Measurements from ENCODE around the gene WDFY2. TPM values are rescaled to one million over a fixed set of nuclear protein-coding genes. Genes with fewer than 3 reads are reported as not detected.

Gene WDFY2
- total and polyA plus RNA-seq, 8 donors = 11.4 to 25.2 (median 17.2) TPM

DNA sequence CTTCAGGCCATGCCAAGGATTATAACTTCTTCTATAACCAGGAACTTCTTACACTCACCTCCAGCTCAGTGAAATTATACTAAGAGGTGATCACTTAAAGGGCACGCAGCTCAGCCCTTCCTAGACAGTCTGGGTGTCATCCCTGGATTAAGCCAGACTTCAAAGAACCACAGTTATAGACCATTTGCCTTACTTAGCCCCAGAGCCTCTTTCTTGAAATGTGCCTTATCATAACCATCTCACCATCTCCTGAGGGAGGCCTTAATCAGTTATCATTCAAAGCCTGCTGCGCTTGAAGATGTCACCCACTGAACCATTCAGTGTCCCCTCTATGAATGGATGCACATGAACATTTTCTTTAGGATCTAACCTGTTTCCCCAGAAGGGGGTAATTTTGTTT, 229.8 kb downstream of the WDFY2 start:
- Histone ChIP-seq H3K9me3 (no peaks in the 10 kb centered on the region), H3K27ac (no peak overlapping the region), H3K36me3 (no peaks in the 10 kb centered on the region), H3K4me1 (peaks cover 4 to 10% (median 7%) of the 10 kb centered on the region in 3 donors), H3K4me3 (no peak overlapping the region), H3K27me3 (no peaks in the 10 kb centered on the region)
- TF ChIP-seq, protein P1, sequence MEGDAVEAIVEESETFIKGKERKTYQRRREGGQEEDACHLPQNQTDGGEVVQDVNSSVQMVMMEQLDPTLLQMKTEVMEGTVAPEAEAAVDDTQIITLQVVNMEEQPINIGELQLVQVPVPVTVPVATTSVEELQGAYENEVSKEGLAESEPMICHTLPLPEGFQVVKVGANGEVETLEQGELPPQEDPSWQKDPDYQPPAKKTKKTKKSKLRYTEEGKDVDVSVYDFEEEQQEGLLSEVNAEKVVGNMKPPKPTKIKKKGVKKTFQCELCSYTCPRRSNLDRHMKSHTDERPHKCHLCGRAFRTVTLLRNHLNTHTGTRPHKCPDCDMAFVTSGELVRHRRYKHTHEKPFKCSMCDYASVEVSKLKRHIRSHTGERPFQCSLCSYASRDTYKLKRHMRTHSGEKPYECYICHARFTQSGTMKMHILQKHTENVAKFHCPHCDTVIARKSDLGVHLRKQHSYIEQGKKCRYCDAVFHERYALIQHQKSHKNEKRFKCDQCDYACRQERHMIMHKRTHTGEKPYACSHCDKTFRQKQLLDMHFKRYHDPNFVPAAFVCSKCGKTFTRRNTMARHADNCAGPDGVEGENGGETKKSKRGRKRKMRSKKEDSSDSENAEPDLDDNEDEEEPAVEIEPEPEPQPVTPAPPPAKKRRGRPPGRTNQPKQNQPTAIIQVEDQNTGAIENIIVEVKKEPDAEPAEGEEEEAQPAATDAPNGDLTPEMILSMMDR (IDR thresholded peaks at IDR 0.05) = no peak
- intact Hi-C loops (cut with DNase I) = no loop called here
- WGBS, 2 donors = 95 to 97% methylated on average over 2 of the region's 2 CpGs
- ATAC-seq = no peak
- DNase-seq = no peak
- FAIRE-seq = no peak

DNA sequence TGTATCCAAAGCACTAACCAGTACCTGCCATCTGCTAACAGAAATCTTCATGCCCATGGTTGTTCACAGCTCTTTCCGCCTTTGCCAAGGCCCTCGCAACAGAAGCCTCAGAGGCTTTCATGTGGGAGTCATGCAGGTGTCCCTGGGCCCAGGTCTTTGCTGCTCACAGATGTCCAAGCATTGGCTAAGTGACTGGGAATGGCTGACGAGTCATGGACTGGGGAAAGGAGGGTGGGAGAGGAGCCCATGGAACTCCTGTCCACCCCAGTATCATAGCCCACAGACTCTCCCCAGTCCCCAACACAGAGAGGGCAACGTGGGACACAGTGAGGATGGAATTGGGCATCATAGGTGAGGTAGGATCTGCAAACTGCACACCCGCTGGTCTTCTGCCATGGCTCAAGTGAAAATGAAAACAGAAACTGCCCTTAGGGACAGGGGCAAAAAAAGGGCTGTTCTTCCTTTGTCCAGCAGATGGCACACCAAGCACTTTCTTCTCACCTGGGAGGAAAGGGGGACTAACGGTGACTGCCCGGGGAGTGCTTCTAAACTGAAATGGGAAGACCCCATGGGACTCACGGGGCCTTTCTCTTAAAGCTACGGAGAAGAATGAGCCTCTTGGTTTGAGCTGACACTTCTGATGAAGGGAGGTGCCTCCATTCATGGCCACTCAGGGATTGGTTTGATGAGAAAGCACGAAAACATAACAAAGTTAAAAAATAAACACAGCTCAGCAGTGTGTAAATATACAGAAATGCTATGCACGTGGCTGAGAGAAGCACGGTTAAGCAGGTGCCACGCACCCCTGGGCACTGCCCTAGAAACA, 230.8 kb downstream of the WDFY2 start:
- no peaks in the 10 kb centered on the region for H3K36me3 ChIP-seq
- DNase-seq = peak in 5 of 6 donors; percentile 60 to 79 (median 68)
- intact Hi-C loops (cut with DNase I) = no loop called here
- H3K9me3 ChIP-seq = no peaks in the 10 kb centered on the region
- peak; percentile 87 to 96 (median 93) for ATAC-seq
- peak overlapping the region in 3 of 4 donors; percentile 17 to 81 (median 68) for H3K27ac ChIP-seq
- no peaks in the 10 kb centered on the region for H3K27me3 ChIP-seq
- WGBS, 2 donors = 9 to 16% methylated on average over 13 of the region's 13 CpGs
- peak overlapping the region in 2 of 4 donors; percentile 13 to 39 for H3K4me3 ChIP-seq
- TF ChIP-seq, protein P1 (IDR thresholded peaks at IDR 0.05) = peak; percentile 60 to 71 (median 62)
- peaks cover 4 to 10% (median 7%) of the 10 kb centered on the region in 3 donors for H3K4me1 ChIP-seq
- FAIRE-seq = peak; percentile 61

DNA sequence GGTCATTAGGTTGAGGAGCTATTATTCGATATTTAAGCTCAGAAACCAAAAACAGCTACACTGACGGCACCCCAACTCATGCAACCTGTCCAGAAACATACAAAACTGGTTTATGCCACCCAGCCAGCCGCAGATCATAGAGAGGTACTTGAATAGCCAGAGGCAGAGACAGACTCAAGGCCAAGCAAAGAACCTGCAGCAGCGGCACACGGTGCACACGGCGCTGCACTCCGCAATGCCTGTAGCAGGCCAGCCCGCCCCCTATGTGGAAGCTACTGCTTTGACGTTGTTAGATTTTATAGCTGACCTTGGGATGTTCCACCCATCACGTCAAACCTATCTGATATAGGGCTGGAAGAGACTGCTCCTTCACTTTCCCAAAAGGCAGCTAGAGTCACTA, 231.6 kb downstream of the WDFY2 start:
- Histone ChIP-seq H3K27ac (peak overlapping the region in 1 of 4 donors; percentile 81), H3K4me3 (peak overlapping the region in 2 of 4 donors; percentile 13 to 39), H3K27me3 (no peaks in the 10 kb centered on the region), H3K4me1 (peaks cover 4 to 10% (median 7%) of the 10 kb centered on the region in 3 donors), H3K36me3 (no peaks in the 10 kb centered on the region), H3K9me3 (no peaks in the 10 kb centered on the region)
- ATAC-seq (peak; percentile 58 to 80 (median 68)), DNase-seq (peak in 1 of 6 donors; percentile 30), FAIRE-seq (no peak)
- intact Hi-C loops (cut with DNase I) = no loop called here
- TF ChIP-seq, protein P1 (IDR thresholded peaks at IDR 0.05) = no peak
- 26 to 33% methylated on average over 11 of the region's 11 CpGs for WGBS, 2 donors

DNA sequence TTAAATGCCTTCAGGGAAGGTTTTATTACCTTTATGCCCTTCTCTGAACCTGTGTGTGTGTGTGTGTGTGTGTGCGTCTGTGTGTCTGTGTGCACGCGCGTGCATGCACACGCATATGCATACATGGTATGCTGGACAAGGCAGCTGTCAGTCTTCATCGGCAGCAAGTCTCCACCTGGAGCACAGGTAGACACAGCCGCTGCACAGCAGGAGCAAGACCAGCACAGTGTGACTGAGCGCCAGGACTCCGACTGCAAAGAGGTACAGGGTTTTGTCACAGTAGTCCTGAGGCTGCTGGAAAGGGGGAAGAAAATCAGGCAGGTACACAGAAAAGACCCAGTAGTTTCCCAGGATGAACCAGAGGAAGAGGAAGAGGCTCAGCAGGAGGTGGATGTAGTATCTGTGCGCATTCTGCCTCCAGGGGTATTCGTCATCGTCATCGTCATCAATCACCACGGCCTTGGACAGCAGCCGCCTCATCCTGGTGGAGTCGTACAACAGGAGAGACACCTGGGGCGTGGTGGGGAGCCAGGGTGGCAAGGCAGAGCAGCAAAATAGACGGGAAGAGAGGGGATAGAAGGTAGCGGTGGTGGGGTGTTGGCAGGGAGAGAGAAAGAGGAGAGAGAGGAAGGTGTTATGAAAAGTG, 232.5 kb downstream of the WDFY2 start:
- intact Hi-C loops (cut with DNase I) = no loop called here
- FAIRE-seq (no peak), DNase-seq (no peak)

More for the DNA sequence above, 232.5 kb downstream of the WDFY2 start:
- Histone ChIP-seq H3K36me3 (no peaks in the 10 kb centered on the region), H3K4me3 (no peak overlapping the region), H3K27me3 (no peaks in the 10 kb centered on the region), H3K4me1 (peaks cover 4 to 10% (median 7%) of the 10 kb centered on the region in 3 donors), H3K27ac (no peak overlapping the region), H3K9me3 (no peaks in the 10 kb centered on the region)
- TF ChIP-seq, protein P1 (IDR thresholded peaks at IDR 0.05) = no peak
- 81 to 84% methylated on average over 19 of the region's 19 CpGs for WGBS, 2 donors
- ATAC-seq = no peak

Small RNA genes lying within 50 kb of the gene (microRNA-seq; reads per million reads assigned to microRNA genes)
- 0.39 to 2.4 reads per million in 2 donors for gene MIR4703

Other genes starting within 250 kb of the WDFY2 start
- gene SERPINE3, start 244.8 kb upstream of the WDFY2 start, total RNA-seq = not detected
- not detected for gene SERPINE3, start 244.8 kb upstream of the WDFY2 start, polyA plus RNA-seq
- gene INTS6, start 131.4 kb upstream of the WDFY2 start, total RNA-seq = 10 to 100 TPM; 23.7 to 44.8 (median 29.7) TPM
- gene INTS6, start 131.4 kb upstream of the WDFY2 start, polyA plus RNA-seq = 10 to 100 TPM; 10.9 to 11.4 TPM
- 10 to 100 TPM; 13.8 to 34.6 (median 22.9) TPM for gene DHRS12, start 219.7 kb downstream of the WDFY2 start, total RNA-seq
- gene DHRS12, start 219.7 kb downstream of the WDFY2 start, polyA plus RNA-seq = 10 to 100 TPM; 31.3 to 39.4 TPM

All from pancreas (tissue), 10 donors.